IPS-11a (cell line): ENCODE data around the gene PRCP.
A peak's percentile ranks its signal among the peaks of the same experiment; 100 is the strongest.

Source experiments
- H3K4me3 ChIP-seq: one replicate; pipeline ENCODE4 v1.5.1; 2013; ENCODE audit warnings: low read depth, low read length, control low read depth

Gene PRCP

GRCh38 chr11:82907371-82907770, 7.1 kb upstream of the PRCP start:
- H3K4me3 ChIP-seq: no peak overlapping the region

DNA sequence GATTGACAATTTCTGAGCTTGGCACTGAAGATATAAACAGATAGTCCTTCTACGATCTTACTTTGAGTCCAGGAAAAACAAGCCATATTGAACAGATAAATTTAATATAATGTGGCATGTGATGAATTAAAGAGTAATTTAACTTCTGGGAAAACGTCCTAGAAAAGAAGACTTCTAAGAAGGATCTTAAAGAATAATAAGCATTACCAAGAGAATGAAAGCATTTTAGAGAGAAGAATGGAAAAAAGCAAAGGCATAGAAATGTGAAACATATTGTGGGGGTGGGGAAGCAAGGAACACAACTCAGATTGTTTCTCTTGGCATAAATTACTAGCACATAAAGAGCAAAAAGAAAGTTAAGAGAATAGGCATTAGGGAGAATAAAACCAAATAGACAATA, 6.7 kb upstream of the PRCP start:
- no peak overlapping the region for H3K4me3 ChIP-seq

- H3K4me3 ChIP-seq: no peak overlapping the region
Measured at GRCh38 chr11:82906236-82906635, 6.0 kb upstream of the PRCP start.

GRCh38 chr11:82903843-82904586, 3.8 kb upstream of the PRCP start:
- no peak overlapping the region for H3K4me3 ChIP-seq

GRCh38 chr11:82902880-82903279, 2.6 kb upstream of the PRCP start:
- no peak overlapping the region for H3K4me3 ChIP-seq

DNA sequence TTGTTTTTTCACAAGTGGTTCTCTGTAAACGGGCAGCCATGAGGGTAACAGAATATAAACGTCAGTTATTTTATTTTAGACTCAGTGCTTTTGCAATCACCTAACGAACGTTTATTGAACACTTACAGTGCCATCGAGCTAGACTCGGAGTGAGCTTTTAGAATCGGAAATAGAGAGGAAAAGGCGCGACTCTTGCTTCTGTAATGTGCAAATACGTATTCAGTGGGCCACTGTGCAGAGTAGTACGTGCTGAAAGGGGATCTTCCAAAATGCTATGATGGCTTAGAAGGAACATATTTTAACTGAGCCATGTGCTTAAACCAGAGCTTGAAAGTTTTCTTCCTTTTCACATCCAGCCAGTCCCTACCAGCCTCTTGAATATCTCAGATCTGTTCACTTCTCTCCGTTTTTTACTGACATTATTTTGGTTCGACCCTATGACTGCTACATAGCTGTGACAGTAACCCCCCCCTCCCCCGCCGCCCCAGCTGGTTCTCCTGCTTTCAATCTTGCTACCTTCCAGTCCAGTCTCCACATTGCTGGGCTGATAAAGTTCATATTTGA, 1.8 kb upstream of the PRCP start:
- peak overlapping the region; percentile 94 for H3K4me3 ChIP-seq

DNA sequence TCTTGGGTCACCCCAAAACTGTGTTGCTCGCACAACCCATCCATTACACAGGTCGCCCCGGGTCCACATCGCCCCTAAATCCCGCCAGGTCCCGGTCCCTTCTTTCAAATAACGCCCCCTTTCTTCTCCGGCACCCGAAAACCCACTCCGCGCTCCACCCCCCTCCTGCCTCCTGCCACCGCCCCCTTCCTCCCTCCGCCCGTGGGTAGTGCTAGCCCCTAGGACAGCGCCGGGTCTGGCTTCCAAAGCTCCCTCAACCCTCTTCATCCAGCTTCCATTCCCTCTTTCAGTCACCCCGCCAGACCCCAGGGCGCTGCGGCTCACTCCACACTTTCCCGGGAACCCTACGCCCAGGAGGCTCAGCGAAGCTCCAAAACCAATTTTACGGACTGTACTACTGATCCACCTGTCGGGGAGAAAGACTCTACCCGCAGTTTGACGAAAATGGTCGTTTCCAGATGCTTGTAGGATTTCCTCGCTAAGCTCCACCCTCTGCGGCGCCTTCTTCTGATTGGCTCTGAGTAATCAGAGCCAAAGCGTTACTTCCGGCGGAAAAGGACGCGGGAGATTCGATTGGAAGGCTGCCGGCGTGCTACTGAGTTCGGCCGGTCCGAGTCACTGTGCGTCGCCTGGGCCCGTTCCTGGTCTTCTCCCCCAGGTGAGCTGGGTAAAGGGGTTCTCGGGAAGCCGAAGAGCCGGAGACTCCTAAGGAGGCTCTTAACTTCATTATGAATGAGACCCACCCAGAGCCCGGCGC, 1.1 kb upstream of the PRCP start, which contains the start of gene DDIAS:
TSS of gene DDIAS (plus strand) at position 572 of the 757 bp plus-strand sequence. CDS start 13,003 bp downstream, outside the sequence.
- H3K4me3 ChIP-seq: peak within 1 kb of the TSS; percentile 94

- H3K4me3 ChIP-seq: peak overlapping the region; percentile 94
Measured at GRCh38 chr11:82899957-82900276, 313 bp downstream of the PRCP start.

GRCh38 chr11:82899186-82899820, 927 bp downstream of the PRCP start:
- H3K4me3 ChIP-seq: peak overlapping the region; percentile 94

GRCh38 chr11:82898241-82898640, 2.0 kb downstream of the PRCP start:
- no peak overlapping the region for H3K4me3 ChIP-seq

DNA sequence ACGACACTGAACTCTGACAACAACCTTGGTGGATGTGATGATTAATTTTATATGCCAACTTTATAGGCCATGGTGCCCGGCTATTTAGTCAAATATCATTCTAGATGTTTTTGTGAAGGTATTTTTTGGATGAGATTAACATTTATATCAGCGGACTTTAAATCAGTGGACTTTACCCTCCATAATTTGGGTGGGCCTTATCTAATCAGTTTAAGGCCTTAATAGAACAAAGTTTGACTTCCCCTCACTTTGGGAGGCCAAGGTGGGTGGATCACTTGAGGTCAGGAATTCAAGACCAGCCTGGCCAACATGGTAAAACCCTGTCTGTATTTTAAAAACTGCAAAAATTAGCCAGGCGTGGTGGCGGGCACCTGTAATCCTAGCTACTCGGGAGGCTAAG, 4.0 kb downstream of the PRCP start:
- H3K4me3 ChIP-seq: no peak overlapping the region

DNA sequence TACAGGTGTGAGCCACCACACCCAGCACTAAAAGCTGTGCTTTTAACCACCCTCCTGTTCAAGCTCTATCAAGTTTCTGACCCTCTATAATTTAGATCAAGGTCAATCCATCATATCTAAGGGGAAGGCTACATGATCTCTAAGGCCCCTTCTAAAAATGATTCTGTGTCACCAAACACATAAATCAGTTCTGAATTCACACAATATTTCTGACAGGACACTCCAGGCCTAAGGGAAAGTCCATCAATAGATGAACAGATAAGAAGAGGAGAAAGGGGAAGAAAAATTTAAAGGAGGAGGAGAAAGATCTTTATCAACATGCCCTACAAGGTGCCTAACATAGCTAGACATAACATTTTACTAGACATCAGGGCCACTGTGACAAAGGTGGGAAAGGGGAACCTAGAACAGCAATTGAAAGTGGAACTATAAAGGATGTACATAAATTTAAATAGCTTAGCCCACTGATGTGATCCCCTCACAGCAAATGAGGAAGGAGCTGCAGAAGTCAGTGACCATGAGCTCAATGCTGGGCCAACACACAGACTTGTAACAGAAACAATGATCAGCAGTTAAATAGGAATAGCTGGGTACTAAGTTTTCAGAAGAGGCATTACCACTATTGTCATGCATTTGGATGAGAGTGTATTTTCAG, 4.7 kb downstream of the PRCP start:
- no peak overlapping the region for H3K4me3 ChIP-seq

DNA sequence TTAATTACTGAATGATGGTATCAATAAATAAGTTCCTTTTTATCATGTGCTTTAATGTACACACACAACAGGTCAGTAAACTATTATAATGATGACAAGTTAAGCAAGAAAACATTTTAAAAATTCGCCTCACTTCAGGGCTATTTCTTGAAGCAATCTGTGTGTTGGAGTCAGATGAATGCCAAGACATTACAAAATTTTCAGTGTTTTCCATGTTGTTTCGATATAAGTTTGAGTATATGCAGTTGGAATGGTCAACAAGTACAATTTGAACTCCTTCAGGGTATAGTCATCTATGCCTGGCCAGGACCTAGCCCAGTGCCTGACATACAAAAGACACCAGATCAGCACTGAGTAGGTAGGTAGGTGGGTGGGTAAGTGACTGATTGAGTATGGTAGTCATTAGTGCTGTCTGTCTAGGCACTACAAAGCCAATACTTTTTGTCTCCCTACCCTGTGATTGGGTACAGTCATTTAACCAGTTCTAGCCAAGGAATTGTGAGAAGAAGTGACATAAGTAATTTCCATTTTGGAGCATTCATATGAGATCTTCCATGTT, 7.5 kb downstream of the PRCP start:
- H3K4me3 ChIP-seq: no peak overlapping the region

DNA sequence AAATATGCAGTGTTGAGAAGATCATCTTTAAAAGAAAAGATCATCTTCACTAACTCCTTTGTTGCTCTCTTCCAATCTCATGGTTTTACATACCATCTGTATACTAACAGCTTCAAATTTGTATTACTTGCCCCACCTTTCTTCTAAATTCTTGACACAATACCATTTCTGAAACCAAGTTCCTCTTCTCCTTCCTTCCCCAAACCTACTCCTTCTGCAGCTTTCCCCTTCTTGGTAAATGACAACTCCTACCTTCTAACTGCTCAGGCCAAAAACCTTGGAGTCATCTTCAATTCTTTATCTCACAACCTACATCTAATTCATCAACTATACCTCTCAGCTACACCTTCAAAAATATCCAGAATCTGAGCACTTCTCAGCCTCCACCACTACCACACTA, 9.3 kb downstream of the PRCP start:
- no peak overlapping the region for H3K4me3 ChIP-seq

DNA sequence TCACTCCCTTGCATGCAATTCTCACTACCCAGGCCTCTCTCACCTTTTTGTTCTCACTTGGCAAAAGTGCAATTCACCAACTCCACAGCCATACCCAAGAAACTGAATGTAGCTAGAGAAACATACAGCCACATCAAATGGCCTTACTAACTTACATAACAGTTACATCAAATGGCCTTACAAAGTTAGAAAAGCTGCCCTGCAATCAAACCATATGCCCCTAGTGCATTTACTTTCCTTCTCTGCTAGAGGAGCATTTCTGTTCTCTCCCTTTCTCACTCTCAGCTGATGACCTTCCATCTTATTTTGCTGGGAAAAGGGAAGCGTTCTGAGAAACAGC, 10.3 kb downstream of the PRCP start:
- no peak overlapping the region for H3K4me3 ChIP-seq

DNA sequence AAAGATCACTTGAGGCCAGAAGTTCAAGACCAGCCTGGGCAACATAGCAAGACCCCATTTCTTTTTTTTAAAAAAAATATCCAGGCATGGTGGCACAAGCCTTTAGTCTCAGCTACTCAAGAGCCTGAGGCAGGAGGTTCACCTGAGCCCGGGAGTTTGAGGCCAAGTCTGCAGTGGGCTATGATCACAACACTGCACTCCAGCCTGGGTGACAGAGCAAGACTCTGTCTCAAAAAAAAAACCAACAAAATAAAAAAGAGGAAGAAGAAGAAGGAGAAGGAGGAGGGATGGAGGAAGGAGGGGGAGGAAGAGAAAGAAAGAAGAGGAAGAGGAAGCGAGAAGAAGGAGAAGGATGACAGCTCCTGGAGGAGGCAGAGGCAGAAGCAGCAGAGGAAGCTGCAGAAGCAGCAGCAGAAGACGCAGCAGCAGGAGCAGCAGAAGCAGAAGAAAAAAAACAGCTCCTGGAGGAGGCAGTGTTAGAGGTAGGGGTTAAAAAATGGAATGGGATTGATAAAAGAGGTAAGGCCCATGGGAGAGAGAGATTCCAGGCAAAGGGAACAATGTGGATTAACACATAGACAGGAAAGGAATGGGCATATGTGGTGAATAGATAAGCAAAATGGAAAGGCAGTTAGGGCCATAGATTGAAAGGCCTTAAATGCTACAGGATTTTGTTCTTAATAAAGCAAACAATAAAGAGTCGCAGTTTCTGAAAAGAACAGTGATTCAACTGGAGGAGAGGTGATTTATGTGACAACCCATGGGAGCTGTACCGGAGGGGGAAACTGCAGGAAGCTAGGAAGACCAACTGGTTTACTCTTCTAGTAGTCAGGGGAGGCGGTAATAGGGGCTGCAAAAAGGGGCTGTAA, 10.9 kb downstream of the PRCP start:
- H3K4me3 ChIP-seq: no peak overlapping the region

DNA sequence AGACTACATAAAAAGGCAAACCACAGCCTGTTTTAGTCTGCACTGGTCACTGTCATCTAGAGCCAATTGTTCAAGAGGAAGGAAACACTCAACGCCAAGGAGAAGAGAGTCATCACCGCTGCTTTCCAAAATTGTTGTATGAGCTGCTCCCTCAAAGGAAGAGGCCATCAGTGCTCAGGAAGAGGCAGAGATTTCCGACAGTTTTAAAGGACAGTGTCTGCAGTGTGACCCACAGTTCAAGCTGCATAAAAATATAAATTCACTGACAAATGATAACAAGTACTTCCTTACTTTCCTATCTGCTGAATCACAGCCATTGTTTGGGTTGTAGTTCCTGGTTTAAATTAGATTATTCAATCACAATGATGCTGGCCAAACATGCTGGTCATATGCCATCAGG, 16.4 kb downstream of the PRCP start:
- H3K4me3 ChIP-seq: no peak overlapping the region

- H3K4me3 ChIP-seq: no peak overlapping the region
Measured at GRCh38 chr11:82874646-82875523, 25.3 kb downstream of the PRCP start.

- no peak overlapping the region for H3K4me3 ChIP-seq
Measured at GRCh38 chr11:82873919-82874333, 26.3 kb downstream of the PRCP start.
